Dedifferentiated amniotic fluid mesenchymal stem cell (primary cell): ENCODE data around the gene FRMD4A.
"Not testable (repeated sequence)": the region's sequence is repeated elsewhere in the genome, so short reads cannot be mapped to it uniquely, and the experiment has no call there.

Experiments
- DNase-seq: peaks from one replicate; pipeline ENCODE4 v3.0.0-alpha.2; 2016; ENCODE audit errors: extremely low spot score

The FRMD4A gene

GRCh38 chr10:13788711-13789447 is 541.8 kb downstream of the FRMD4A start:
- DNase-seq = peak; percentile 28

DNA sequence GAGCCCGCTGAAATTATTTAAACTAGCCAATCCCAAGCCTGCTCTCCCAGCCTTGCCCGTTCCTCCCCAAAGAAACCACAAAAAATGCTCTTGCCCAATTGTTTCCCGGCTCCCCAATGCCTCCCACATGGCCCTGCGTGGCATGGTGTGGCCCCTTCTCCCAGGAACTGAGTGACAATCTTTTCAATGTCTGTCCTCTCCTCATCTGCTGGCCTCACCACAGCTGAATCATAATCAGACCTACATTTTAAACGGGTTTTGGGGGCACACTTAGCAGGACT is 542.5 kb downstream of the FRMD4A start:
- DNase-seq = no peak

GRCh38 chr10:13787015-13787421 is 543.7 kb downstream of the FRMD4A start:
- no peak for DNase-seq

DNA sequence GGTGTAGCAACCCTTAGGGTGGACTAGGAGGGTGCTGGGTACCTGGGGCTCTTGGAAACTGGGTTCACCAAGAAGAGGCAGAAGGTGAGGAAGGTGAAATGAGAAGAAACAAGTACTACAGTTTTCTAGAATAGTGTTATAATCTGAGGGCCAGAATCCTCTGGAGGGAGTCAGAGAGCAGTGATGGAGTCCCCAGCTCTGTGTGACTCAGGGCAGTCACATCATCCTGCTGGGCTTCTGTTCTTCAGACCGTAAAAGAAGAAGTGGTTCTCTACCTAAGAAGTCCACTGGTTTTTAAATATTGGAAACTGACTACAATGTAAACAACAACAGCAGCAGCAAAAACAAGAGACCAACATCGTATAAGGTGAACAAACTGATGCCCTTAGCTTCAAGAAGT is 546.7 kb downstream of the FRMD4A start:
- no peak for DNase-seq

- DNase-seq = no peak
Measured at GRCh38 chr10:13779748-13780147, 551.0 kb downstream of the FRMD4A start.

DNA sequence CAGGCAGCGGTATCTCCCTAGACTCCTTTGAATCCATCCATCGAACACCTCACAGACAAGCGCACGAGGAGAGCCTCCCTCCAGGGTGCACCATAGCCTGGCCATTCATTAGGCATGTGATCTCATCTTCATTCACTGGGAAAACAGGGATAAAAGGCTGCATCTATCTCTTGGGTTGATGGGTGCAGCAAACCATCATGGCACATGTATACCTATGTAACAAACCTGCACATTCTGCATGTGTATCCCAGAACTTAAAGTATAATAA is 552.1 kb downstream of the FRMD4A start:
- DNase-seq = not testable (repeated sequence)

GRCh38 chr10:13776861-13777311 is 553.8 kb downstream of the FRMD4A start:
- DNase-seq = no peak

- DNase-seq = peak; percentile 59
Measured at GRCh38 chr10:13775786-13776775, 554.6 kb downstream of the FRMD4A start.

DNA sequence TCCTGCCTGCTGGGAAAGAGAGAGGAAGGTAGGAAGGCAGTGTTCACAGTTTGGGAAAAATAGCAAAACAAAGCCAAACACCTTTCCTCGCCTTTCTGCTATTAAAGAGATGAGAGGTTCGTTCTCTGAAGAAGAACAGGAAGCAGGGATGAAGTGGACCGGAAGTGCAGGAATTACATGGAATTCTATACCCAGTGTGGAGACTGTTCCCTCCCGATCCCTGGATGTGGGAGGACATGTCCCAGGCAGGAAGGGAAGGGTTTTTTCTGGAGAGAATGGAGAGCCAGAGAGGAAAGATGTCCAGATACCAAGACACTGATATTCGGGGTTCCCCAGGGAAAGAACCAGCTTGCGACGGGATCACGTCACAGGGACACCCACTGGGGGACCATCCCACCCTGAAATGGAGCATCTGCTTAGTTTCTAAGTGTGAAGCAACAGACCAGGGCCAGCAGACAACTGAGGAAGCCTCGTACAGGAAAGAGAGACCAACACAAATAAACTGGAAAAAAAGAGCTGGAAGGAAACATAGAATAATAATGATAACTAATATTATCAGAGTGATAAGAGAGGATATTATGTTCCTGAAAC is 556.3 kb downstream of the FRMD4A start:
- DNase-seq = no peak

- DNase-seq = no peak
Measured at GRCh38 chr10:13773496-13774170, 557.1 kb downstream of the FRMD4A start.

- no peak for DNase-seq
Measured at GRCh38 chr10:13773043-13773442, 557.7 kb downstream of the FRMD4A start.

DNA sequence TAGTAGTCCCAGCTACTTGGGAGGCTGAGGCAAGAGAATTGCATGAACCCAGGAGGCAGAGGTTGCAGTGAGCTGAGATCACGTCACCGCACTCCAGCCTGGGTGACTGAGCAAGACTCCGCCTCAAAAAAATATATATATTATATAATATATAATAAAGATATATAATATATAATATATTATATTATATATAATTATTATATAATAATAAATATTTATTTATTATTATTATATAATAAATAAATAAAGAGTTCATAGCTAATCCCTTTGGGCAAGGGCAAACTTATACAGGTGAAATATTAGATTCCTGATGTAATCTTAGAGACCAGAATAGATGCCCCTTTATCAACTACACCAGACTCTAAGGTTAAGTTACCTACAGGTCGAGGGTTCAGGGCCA is 558.7 kb downstream of the FRMD4A start:
- no peak for DNase-seq

DNA sequence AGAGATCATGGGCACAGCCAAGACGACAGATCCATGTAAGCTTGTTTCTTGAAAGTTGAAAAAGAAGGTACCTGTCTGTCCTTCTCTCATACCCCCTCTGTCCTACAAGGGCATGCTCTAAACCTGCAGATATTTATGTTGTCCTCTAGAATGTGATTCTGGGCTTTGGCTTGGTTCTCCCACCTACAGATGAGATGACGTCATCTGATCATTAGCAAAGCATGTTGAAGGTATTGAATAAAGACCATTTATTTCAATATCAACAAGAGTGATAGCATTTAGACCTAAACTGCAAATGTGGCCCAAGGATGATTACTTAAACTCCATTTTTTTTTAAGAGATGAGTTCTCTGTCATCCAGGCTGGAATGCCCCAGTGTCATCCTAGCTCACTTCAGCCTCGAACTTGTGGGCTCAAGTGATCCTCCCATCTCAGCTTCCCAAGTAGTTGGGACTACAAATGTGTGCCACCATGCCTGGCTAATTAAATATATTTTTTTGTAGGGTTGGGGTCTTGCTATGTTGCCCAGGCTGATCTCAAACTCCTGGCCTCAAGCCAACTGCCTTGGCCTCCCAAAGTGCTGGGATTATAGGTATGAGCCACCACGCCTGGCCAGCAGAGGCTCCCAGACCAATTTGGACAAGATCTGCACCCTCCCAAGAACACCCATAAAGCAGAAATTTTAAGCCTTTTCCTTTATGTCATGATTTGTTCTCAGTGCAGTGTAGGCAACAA is 559.8 kb downstream of the FRMD4A start:
- no peak for DNase-seq

DNA sequence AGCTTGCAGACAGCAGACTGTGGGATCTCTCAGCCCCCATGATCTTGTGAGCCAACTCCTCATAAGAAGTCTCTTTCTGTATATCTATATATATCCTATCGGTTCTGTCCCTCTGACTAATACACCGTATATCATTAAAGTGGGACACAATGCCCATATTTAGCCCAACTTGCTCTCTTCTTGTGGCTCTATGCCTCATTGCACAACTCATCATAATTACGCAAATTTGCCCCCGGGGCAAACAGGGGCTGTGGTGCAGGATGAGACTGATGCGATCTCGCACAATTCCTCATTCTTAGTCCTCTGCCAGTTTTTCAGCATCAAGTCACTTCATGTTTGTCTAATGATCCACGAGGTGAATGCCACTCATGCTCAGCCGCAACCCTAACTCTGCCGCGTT is 560.8 kb downstream of the FRMD4A start:
- peak; percentile 28 for DNase-seq

DNA sequence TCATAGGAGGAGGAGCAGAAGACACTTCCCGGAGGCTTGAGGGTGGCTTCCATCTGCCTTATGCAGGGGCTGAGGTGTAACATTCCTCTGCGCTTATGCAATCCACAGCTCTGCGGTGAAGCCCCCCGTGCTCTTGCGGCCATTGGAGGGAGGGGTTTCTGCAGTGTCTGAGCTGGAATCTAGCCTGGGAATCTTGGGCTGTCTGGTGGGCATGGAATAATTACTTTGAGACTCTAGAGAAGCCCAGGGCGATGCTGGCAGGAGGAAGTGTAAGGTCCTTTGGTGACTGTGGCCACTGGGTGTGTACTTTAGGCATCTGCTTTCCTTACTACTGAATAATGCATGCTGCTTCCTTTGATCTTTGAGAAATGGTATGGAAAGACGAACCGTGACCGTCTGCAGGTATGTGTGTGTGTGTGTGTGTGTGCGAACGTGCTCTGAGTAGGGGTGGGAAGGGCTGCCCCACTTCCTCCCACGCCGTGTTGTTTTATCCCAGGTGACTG is 563.0 kb downstream of the FRMD4A start:
- no peak for DNase-seq

DNA sequence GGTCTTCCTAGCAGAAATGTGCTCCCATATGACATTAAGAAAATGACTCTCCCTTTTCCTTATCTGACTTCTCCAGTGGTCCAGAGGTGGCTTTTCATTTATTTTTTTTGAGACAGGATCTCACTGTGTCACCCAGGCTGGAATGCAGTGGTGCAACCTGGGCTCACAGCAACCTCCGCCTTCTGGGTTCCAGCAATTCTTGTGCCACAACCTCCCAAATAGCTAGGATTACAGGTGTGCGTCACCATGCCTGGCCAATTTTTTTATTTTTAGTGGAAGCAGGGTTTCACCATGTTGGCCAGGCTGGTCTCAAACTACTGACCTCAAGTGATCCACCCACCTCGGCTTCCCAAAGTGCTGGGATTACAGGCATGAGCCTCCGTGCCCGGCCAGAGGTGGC is 563.6 kb downstream of the FRMD4A start:
- not testable (repeated sequence) for DNase-seq

DNA sequence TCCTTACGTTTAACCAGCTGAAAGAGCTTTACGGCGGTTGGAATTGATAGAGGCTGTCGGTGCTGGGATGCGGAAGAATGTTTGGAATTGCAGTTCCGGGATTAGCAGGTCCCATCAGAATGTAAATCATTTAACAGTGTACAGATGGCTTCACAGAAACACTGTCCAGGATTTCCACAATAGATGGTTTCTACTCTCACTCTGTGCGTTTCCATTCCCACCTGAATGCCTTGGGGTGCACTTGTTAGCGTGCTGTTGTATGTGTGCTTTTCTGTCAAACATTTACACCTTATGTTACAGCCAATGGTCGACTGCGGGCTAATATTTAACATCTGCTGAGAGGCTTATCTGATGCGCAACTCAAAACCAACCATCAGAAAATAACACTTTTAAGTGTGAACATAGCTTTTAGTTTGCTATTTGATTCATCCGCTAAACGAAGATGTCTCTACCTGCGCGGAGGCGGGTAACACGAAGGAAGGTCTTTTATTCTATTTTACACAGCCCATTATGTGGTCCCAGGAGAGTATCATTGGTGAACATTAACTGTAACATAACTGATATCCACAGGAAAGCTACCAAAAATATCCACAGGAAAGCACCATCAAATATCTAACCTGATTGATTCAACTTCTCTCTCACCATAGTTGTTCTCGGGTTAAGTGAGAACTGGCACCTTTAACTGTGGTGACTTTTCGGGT is 564.9 kb downstream of the FRMD4A start:
- no peak for DNase-seq

GRCh38 chr10:13761490-13762091 is 569.1 kb downstream of the FRMD4A start:
- no peak for DNase-seq

GRCh38 chr10:13759168-13759567 is 571.6 kb downstream of the FRMD4A start:
- DNase-seq = no peak

- DNase-seq = no peak
Measured at GRCh38 chr10:13758756-13759155, 572.0 kb downstream of the FRMD4A start.
